NCI-H524 (cell line): ENCODE data around the gene PODXL2.
"Not testable (repeated sequence)": the region's sequence is repeated elsewhere in the genome, so short reads cannot be mapped to it uniquely, and the experiment has no call there.

Experiments
- DNase-seq, 2 experiments: peaks; one replicate each; lab custom pipeline; 2025; lab: John Stamatoyannopoulos, UW

PODXL2 gene

GRCh38 chr3:127674790-127675189, 45.8 kb downstream of the PODXL2 start:
- DNase-seq: no peak

GRCh38 chr3:127675651-127676391, 46.8 kb downstream of the PODXL2 start:
- no peak for DNase-seq

- DNase-seq: peak in 1 of 2 experiments; percentile 60
Measured at GRCh38 chr3:127676456-127676855, 47.5 kb downstream of the PODXL2 start.

- DNase-seq: no peak
Measured at GRCh38 chr3:127676921-127677351, 48.0 kb downstream of the PODXL2 start.

- no peak for DNase-seq
Measured at GRCh38 chr3:127677541-127678314, 48.7 kb downstream of the PODXL2 start.

GRCh38 chr3:127678315-127678599, 49.3 kb downstream of the PODXL2 start:
- DNase-seq: peak in 1 of 2 experiments; percentile 31

GRCh38 chr3:127678611-127679533, 49.9 kb downstream of the PODXL2 start:
- DNase-seq: no peak

- no peak for DNase-seq
Measured at GRCh38 chr3:127679534-127680145, 50.7 kb downstream of the PODXL2 start.

- no peak for DNase-seq
Measured at GRCh38 chr3:127680146-127680661, 51.2 kb downstream of the PODXL2 start.

- DNase-seq: no peak
Measured at GRCh38 chr3:127680798-127681221, 51.8 kb downstream of the PODXL2 start.

GRCh38 chr3:127682175-127682554, 53.2 kb downstream of the PODXL2 start:
- DNase-seq: not testable (repeated sequence)

GRCh38 chr3:127682561-127682960, 53.6 kb downstream of the PODXL2 start:
- DNase-seq: no peak

- no peak for DNase-seq
Measured at GRCh38 chr3:127684871-127685707, 56.1 kb downstream of the PODXL2 start.

GRCh38 chr3:127685708-127686511, 56.9 kb downstream of the PODXL2 start:
- no peak for DNase-seq

GRCh38 chr3:127686512-127686894, 57.5 kb downstream of the PODXL2 start:
- no peak for DNase-seq

GRCh38 chr3:127687228-127687737, 58.3 kb downstream of the PODXL2 start:
- DNase-seq: no peak

- no peak for DNase-seq
Measured at GRCh38 chr3:127688022-127688415, 59.0 kb downstream of the PODXL2 start.

GRCh38 chr3:127688416-127689265, 59.7 kb downstream of the PODXL2 start:
- DNase-seq: peak; percentile 95 to 98
